Pancreas (tissue), 10 donors: ENCODE results near the gene CLIC1. TPM values are rescaled to one million over a fixed set of nuclear protein-coding genes. Genes with fewer than 3 reads are reported as not detected.
A peak's percentile ranks its signal among the peaks of the same experiment; 100 is the strongest.

Experiments used
- ATAC-seq, 4 donors: fragments of 200-7000 bp; cut with Tn5 transposase; one replicate each; pipeline versions ENCODE4 v1.8.0 to v1.9.1; 2020; ENCODE audit warnings: mild to moderate bottlenecking in 4 of 4, moderate library complexity in 4 of 4
- DNase-seq, 6 donors: peaks; one replicate each; pipeline ENCODE4 v3.0.0-alpha.2; 2020
- FAIRE-seq: peaks from 2 replicates; lab custom pipeline; 2012; peaks lifted over from hg19 to GRCh38; lab: Jason Lieb, UNC
- H3K27ac ChIP-seq, 4 donors: fragments of 200-600 bp; sonication (generic); 1 replicate in 3 of 4; 2 replicates in 1 of 4; pipeline versions ENCODE4 v1.5.0 to v1.8.0; 2020
- H3K27me3 ChIP-seq, 4 donors: fragments of 200-600 bp; one replicate each; pipeline ENCODE4 v1.8.0; 2021
- H3K36me3 ChIP-seq, 3 donors: fragments of 200-600 bp; sonication (generic) in 1 of 3; one replicate each; pipeline versions ENCODE4 v1.5.0 to v1.8.0; 2020 to 2021
- H3K4me1 ChIP-seq, 3 donors: fragments of 200-600 bp; one replicate each; pipeline ENCODE4 v1.8.0; 2021
- H3K4me3 ChIP-seq, 4 donors: fragments of 200-600 bp; sonication (generic) in 2 of 4; one replicate each; pipeline versions ENCODE4 v1.5.0 to v1.8.0; 2020 to 2021
- H3K9me3 ChIP-seq, 4 donors: fragments of 200-600 bp; one replicate each; pipeline ENCODE4 v1.8.0; 2021
- WGBS, 2 donors: extraction: QIAGEN DNeasy Blood & Tissue Kit; methylation state at CpG; one replicate each; pipeline ENCODE4 v1.1.7; 2013; 5-methylcytosine and 5-hydroxymethylcytosine counted together
- intact Hi-C, 3 donors: fragments of 100-400 bp; cut with DNase I; formaldehyde crosslinking; loops; one replicate each; pipeline versions ENCODE4 v1.11.1 to v1.14.2; 2022
- polyA plus RNA-seq, 2 donors: library from polyadenylated mRNA; stranded (reverse); fragments of 200-250 nt; gene quantifications; one replicate each; pipeline ENCODE4 v1.2.3, GENCODE V29; 2013
- total RNA-seq, 6 donors: library from RNA; stranded (reverse); fragmentation: NEBNext Ultra II Directional in 4 of 6; extraction: Animal tissue kit (Norgen Biotek cat#: 25700) in 4 of 6; gene quantifications; one replicate each; pipeline versions ENCODE4 v1.2.1 to v1.2.4, GENCODE V29; 2021 to 2023
- TF ChIP-seq, protein P1 (sequence below), 4 donors: fragments of 200-600 bp; sonication (generic) in 3 of 4; IDR thresholded peaks; one replicate each; pipeline versions ENCODE4 v1.5.0 to v1.8.0; 2021; ENCODE audit warnings: antibody characterized with exemption in 4 of 4
- donor health status: healthy with polysubstance abuse.
- donor health status: DM: no; HTN: no; CAD: no; lungs with moderate emphysema.
- donor health status: DM: no; HTN: no; CAD: no.
- donor health status: control.
- donor health status: control.
- donor health status: Bipolar disorder and iron deficiency.
- donor health status: DM: yes; HTN: yes; CAD: no.
- donor health status: DM: no; HTN: no; CAD: no.
- donor health status: DM: no; HTN: no; CAD: no.
- donor health status: DM: yes; HTN: yes; CAD: no.

CLIC1 gene
- total and polyA plus RNA-seq, 8 donors = 61.0 to 154 (median 87.6) TPM

DNA sequence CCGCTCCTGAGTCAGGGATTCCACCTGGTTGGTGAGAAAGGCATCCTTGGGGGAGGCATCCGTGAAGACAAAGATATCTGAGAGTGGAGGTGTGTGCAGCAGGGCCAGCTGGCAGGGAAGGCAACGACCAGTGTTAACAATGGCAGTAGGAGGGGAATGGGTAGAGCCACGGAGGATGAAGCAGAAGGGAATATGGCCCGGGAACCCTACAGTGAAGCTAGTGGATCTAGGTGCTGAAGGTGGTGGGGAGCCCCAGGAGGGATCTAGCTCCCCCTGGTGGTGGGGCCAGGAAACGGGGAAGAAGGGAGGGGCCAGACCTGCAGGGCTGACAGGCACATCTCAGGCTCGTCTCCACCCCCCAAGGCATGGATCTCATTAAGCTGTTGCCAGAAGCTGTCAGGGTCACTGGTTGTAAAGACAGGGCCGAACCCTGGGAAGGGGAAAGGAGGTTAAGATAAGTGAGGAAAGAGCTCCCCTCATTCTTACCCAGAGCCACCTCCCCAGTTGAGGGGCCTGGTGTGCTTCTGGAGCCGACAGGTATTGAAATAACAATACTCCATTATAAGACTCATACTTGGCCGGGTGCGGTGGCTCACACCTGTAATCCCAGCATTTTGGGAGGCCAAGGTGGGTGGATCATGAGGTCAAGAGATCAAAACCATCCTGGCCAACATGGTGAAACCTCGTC lies 33.5 kb upstream of the CLIC1 start:
- no peaks in the 10 kb centered on the region for H3K27me3 ChIP-seq
- H3K4me3 ChIP-seq = no peak overlapping the region
- DNase-seq (peak; percentile 64 to 92 (median 80)), FAIRE-seq (no peak), ATAC-seq (peak; percentile 70 to 88 (median 88))
- 40 to 46% methylated on average over 12 of the region's 12 CpGs for WGBS, 2 donors
- H3K4me1 ChIP-seq = no peaks in the 10 kb centered on the region
- H3K27ac ChIP-seq = no peak overlapping the region
- TF ChIP-seq, protein P1, sequence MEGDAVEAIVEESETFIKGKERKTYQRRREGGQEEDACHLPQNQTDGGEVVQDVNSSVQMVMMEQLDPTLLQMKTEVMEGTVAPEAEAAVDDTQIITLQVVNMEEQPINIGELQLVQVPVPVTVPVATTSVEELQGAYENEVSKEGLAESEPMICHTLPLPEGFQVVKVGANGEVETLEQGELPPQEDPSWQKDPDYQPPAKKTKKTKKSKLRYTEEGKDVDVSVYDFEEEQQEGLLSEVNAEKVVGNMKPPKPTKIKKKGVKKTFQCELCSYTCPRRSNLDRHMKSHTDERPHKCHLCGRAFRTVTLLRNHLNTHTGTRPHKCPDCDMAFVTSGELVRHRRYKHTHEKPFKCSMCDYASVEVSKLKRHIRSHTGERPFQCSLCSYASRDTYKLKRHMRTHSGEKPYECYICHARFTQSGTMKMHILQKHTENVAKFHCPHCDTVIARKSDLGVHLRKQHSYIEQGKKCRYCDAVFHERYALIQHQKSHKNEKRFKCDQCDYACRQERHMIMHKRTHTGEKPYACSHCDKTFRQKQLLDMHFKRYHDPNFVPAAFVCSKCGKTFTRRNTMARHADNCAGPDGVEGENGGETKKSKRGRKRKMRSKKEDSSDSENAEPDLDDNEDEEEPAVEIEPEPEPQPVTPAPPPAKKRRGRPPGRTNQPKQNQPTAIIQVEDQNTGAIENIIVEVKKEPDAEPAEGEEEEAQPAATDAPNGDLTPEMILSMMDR (IDR thresholded peaks at IDR 0.05) = peak; percentile 64 to 83 (median 75)
- no peaks in the 10 kb centered on the region for H3K9me3 ChIP-seq
- no peaks in the 10 kb centered on the region for H3K36me3 ChIP-seq
- intact Hi-C loops = loop anchor here in 2 of 3 donors (5.0 to 10.0 kb wide), 2 partner anchors 65 to 88 kb away; partner anchors contain the start of gene LY6G5C (in 1 of the 2)

DNA sequence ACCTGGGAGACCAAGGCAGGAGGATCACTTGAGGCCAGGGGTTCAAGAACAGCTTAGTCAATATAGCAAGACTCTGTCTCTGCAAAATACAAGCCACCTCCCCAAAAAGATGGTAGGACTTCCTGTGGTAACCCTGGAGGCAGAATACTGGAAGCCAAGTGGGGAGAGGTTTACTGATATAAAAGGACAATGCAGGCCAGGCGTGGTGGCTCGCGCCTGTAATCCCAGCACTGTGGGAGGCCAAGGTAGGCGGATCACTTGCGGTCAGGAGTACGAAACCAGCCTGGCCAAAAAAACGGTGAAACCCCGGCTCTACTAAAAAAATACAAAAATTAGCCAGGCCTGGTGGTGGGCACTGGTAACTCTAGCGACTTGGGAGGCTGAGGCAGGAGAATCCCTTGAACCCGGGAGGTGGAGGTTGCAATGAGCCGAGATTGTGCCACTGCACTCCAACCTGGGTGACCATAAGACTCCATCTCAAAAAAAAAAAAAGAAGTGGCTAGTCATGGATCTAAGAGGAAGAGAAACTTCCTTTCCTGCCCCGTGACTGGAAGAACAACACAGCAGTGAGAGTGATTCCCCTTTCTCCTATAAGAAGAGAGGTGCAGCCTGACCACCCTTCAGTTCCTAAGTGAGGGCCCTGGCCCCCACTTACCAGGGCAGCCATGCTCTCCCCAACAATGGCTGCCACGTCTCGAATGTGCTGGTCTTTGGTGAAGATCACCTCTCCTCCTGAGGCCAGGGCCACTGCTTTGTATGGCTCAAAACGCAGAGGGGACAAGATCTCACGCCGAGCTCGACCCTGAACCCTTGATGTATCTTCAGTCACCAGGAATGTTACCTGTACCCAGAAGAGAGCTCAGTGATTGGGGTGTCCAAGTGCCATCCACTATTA lies 32.3 kb upstream of the CLIC1 start:
- no peaks in the 10 kb centered on the region for H3K9me3 ChIP-seq
- DNase-seq (no peak), ATAC-seq (peak in 1 of 4 donors; percentile 16), FAIRE-seq (no peak)
- intact Hi-C loops = loop anchor here in 1 of 3 donors (5.0 kb wide), 1 partner anchor 86 kb away; the partner anchor contains the start of gene LY6G5C
- no peak overlapping the region for H3K27ac ChIP-seq
- 76 to 88% methylated on average over 18 of the region's 18 CpGs for WGBS, 2 donors
- H3K4me3 ChIP-seq = no peak overlapping the region
- H3K36me3 ChIP-seq = no peaks in the 10 kb centered on the region
- no peaks in the 10 kb centered on the region for H3K4me1 ChIP-seq
- H3K27me3 ChIP-seq = no peaks in the 10 kb centered on the region
- TF ChIP-seq, protein P1 (IDR thresholded peaks at IDR 0.05) = no peak

DNA sequence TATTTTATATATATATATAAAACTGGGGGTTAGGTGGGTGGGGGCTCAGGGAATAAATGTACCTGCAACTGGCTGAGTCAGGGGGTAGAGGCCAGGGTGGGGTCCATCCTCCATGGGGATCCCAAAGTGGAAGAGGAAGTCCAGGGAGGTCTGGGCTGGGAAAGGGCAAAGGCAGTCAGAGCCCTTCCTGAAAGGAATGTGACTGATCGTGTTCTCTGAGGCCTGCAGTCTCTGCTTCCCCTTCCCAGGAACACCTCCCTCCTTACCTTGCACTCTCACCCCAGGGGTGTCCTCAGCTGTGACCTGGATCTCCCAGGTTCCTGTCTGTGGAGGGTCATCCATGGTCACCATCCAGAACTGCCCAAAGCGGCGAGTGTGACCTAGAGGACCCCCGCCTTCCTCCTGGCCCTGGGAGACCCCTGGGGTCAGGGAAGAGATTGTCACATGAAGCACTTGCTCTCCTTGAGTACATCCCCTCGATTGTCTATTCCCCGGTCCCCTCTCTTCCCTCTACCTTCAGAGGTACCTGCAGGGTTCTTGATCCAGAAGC lies 30.8 kb upstream of the CLIC1 start:
- WGBS, 2 donors = 68% methylated on average over 6 of the region's 6 CpGs
- DNase-seq (peak in 1 of 6 donors; percentile 22), FAIRE-seq (no peak), ATAC-seq (no peak)
- Histone ChIP-seq H3K27ac (no peak overlapping the region), H3K9me3 (no peaks in the 10 kb centered on the region), H3K27me3 (no peaks in the 10 kb centered on the region), H3K36me3 (no peaks in the 10 kb centered on the region), H3K4me3 (no peak overlapping the region), H3K4me1 (no peaks in the 10 kb centered on the region)
- intact Hi-C loops = loop anchor here in 1 of 3 donors (5.0 kb wide), 1 partner anchor 85 kb away; the partner anchor contains the start of gene LY6G5C
- TF ChIP-seq, protein P1 (IDR thresholded peaks at IDR 0.05) = no peak

DNA sequence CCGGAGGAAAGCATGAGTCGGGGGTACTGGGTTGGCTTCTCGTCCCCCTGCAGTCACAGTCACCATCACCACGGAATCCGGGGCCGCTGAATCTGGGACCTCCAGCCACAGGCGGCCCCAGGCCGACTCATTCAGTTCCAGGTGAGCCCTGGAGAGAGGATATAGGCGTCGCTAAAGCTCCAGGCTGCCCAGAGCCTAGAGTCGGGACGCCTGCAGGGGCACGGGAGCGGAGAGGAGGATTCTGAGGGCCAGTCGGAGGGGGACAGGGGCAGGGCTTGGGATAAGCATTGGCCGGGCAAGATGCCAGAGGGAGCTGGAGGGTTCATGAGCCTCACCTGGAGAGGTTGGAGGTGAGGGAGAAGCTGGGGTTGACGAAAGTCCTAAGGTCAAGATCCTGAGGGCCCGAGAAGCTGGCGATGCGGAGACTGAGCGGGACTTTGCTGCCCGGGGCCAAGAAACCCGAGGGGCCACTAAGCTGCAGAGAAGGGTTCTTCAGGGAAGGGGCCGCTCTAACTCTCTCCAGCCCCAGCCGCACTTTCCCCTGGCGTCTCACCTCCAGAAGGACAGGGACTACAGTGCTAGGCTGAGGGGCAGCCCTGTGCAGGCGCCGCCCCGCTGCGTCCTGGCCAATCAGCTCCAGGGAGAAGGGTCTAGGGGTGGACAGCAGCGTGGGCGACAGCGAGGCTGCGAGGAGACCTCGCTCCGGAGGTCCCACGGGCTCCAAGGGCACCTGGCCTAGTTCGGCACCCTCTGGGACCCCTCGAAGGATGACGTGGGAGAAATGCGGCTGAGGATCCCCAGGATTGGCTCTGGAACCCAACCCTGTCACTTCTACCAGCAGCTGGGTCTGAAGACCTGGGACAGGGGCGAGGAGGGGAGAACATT lies 29.8 kb upstream of the CLIC1 start:
- ATAC-seq (peak in 1 of 4 donors; percentile 32), DNase-seq (peak in 1 of 6 donors; percentile 70), FAIRE-seq (no peak)

More for the DNA sequence above, 29.8 kb upstream of the CLIC1 start:
- Histone ChIP-seq H3K27me3 (no peaks in the 10 kb centered on the region), H3K27ac (no peak overlapping the region), H3K9me3 (no peaks in the 10 kb centered on the region), H3K36me3 (no peaks in the 10 kb centered on the region), H3K4me3 (no peak overlapping the region), H3K4me1 (no peaks in the 10 kb centered on the region)
- WGBS, 2 donors = 40 to 47% methylated on average over 41 to 42 of the region's 42 CpGs
- TF ChIP-seq, protein P1 (IDR thresholded peaks at IDR 0.05) = no peak
- intact Hi-C loops = loop anchor here in 1 of 3 donors (5.0 kb wide), 1 partner anchor 84 kb away; the partner anchor contains the start of gene LY6G5C
